K562 (cell line): ENCODE results near the gene CCDC9. TPM values are rescaled to one million over a fixed set of nuclear protein-coding genes. Genes with fewer than 3 reads are reported as not detected.

ENCODE experiments used
- ADNP ChIP-seq: fragments of 200-800 bp; sonication (Bioruptor generic); IDR thresholded peaks from 2 replicates; pipeline ENCODE4 v1.6.1; 2016; ENCODE audit warnings: missing genetic modification characterization, missing compliant biosample characterization
- BDP1 ChIP-seq: IDR thresholded peaks from 3 replicates; pipeline ENCODE4 v1.6.1; 2011; ENCODE audit not compliant: insufficient read length, insufficient read depth
- CAMTA2 ChIP-seq: fragments of 250-450 bp; sonication (Bioruptor Pico); conservative IDR thresholded peaks from 2 replicates; pipeline ENCODE4 v1.5.1; 2022
- CC2D1A ChIP-seq: fragments of 450-650 bp; IDR thresholded peaks from 2 replicates; pipeline ENCODE4 v1.6.1; 2017; ENCODE audit warnings: mild to moderate bottlenecking
- E2F8 ChIP-seq: fragments of 450-650 bp; IDR thresholded peaks from 2 replicates; pipeline ENCODE4 v1.7.1; 2018; ENCODE audit warnings: mild to moderate bottlenecking, low read depth; ENCODE audit not compliant: partially characterized antibody
- ESRRA ChIP-seq: fragments of 450-650 bp; IDR thresholded peaks from 2 replicates; pipeline ENCODE4 v1.6.1; 2014; ENCODE audit warnings: low read depth, mild to moderate bottlenecking, moderate library complexity, borderline replicate concordance
- ESRRB ChIP-seq: fragments of 250-450 bp; sonication (Bioruptor Pico); IDR thresholded peaks from 2 replicates; pipeline ENCODE4 v1.5.0; 2020; ENCODE audit warnings: mild to moderate bottlenecking, moderate library complexity, borderline replicate concordance
- HMGXB4 ChIP-seq: sonication (generic); formaldehyde crosslinking; IDR thresholded peaks from 2 replicates; pipeline ENCODE4 v1.8.1; 2023; ENCODE audit warnings: mild to moderate bottlenecking, missing genetic modification reagents
- MAZ ChIP-seq, 2 experiments: fragments of 450-650 bp in 1 of 2; sonication (generic) in 1 of 2; formaldehyde crosslinking; IDR thresholded peaks in 1 of 2; conservative IDR thresholded peaks in 1 of 2; 2 replicates each; pipeline versions ENCODE4 v1.4.0 to v1.5.0; 2020; ENCODE audit warnings: mild to moderate bottlenecking in 1 of 2, missing genetic modification reagents in 1 of 2
- MCM2 ChIP-seq: fragments of 450-650 bp; IDR thresholded peaks from 2 replicates; pipeline ENCODE4 v1.6.1; 2017; ENCODE audit warnings: low read depth, mild to moderate bottlenecking
- RAD21 ChIP-seq, 2 experiments: fragments of 250-450 bp in 1 of 2; fragments of 450-650 bp in 1 of 2; sonication (Bioruptor Pico) in 1 of 2; formaldehyde crosslinking in 1 of 2; IDR thresholded peaks in 1 of 2; conservative IDR thresholded peaks in 1 of 2; 2 replicates each; pipeline versions ENCODE4 v1.4.0 to v1.8.0; 2020 to 2022; ENCODE audit warnings: mild to moderate bottlenecking in 2 of 2, moderate library complexity in 1 of 2
- TBL1XR1 ChIP-seq, 2 experiments: IDR thresholded peaks; 2 replicates each; pipeline ENCODE4 v1.6.1; 2012; ENCODE audit warnings: improper control_type of control experiment in 2 of 2, low read length in 2 of 2, mild to moderate bottlenecking in 1 of 2
- VEZF1 ChIP-seq: fragments of 200-800 bp; sonication (Bioruptor generic); IDR thresholded peaks from 2 replicates; pipeline ENCODE4 v1.6.1; 2017; ENCODE audit warnings: missing genetic modification characterization, missing compliant biosample characterization
- ZEB2 ChIP-seq: fragments of 450-650 bp; IDR thresholded peaks from 2 replicates; pipeline ENCODE4 v1.6.1; 2016
- ZNF12 ChIP-seq: sonication (generic); formaldehyde crosslinking; IDR thresholded peaks from 2 replicates; pipeline ENCODE4 v1.4.0; 2020; ENCODE audit warnings: mild to moderate bottlenecking, missing genetic modification reagents
- ZNF644 ChIP-seq: fragments of 200-800 bp; sonication (Bioruptor generic); IDR thresholded peaks from 2 replicates; pipeline ENCODE4 v1.6.1; 2016; ENCODE audit warnings: low read depth, missing genetic modification characterization, missing compliant biosample characterization
- ZNF696 ChIP-seq: fragments of 250-450 bp; sonication (Bioruptor Pico); conservative IDR thresholded peaks from 2 replicates; pipeline ENCODE4 v1.4.0; 2020; ENCODE audit warnings: mild to moderate bottlenecking, moderate library complexity
- ZNF75A ChIP-seq: fragments of 450-650 bp; formaldehyde crosslinking; IDR thresholded peaks from 2 replicates; pipeline ENCODE4 v1.4.0; 2020; ENCODE audit warnings: mild to moderate bottlenecking
- ZNF76 ChIP-seq: fragments of 250-450 bp; sonication (Bioruptor Pico); IDR thresholded peaks from 2 replicates; pipeline ENCODE4 v1.4.0; 2020; ENCODE audit warnings: mild to moderate bottlenecking, moderate library complexity, borderline replicate concordance
- polyA plus RNA-seq, 8 experiments: library from polyadenylated mRNA; depleted of rRNA in 4 of 8; stranded (reverse) in 5 of 8; unstranded in 3 of 8; fragments of >200 nt; fragmentation: Nextera tagmentation in 2 of 8; fragmentation: Illumina TruSeq in 1 of 8; extraction: Ambion mirVana in 2 of 8; extraction: Trizol in 1 of 8; gene quantifications; 2 replicates each; pipeline versions ENCODE4 v1.2.1 to v1.2.3, GENCODE V29; 2011 to 2014; ENCODE audit warnings: inconsistent platforms in 1 of 8, missing spikeins in 1 of 8
- total RNA-seq, 7 experiments: library from RNA; depleted of rRNA in 6 of 7; stranded (reverse); fragments of >200 nt in 6 of 7; fragmentation: Illumina TruSeq in 2 of 7; extraction: Trizol in 2 of 7; gene quantifications; 2 replicates each; pipeline versions ENCODE4 v1.2.1 to v1.2.3, GENCODE V29; 2011 to 2021; ENCODE audit warnings: low replicate concordance in 1 of 7
- TF ChIP-seq, protein P1 (sequence below), 3 experiments: IDR thresholded peaks in 2 of 3; conservative IDR thresholded peaks in 1 of 3; 2 replicates each; pipeline ENCODE4 v1.5.1; 2011 to 2012; ENCODE audit warnings: low read length in 3 of 3, mild to moderate bottlenecking in 3 of 3, control low read depth in 2 of 3, improper control_type of control experiment in 1 of 3, inconsistent platforms in 1 of 3, low read depth in 1 of 3, mixed read lengths in 1 of 3, moderate library complexity in 1 of 3; ENCODE audit not compliant: insufficient read depth in 2 of 3

The CCDC9 gene
- total and polyA plus RNA-seq, 9 of the 15 experiments (the other 6 are each of a cell fraction or from before 2014, with no cell fraction given), result 0.23 to 38.6 (median 8.4) TPM

GRCh38 chr19:47309608-47310007 is 53.3 kb downstream of the CCDC9 start, which contains the start of gene C5AR1 (continued):
- TF ChIP-seq TBL1XR1 (IDR thresholded peaks at IDR 0.05; ENCODE audit: low read length in 2 of 2) (no peak), ESRRA (peak; percentile 28; the same call in 1 of the 2 replicates), CAMTA2 (CRISPR knock-in tag) (no peak), E2F8 (no peak), ZEB2 (no peak), ZNF76 (CRISPR knock-in tag) (no peak), ZNF75A (CRISPR knock-in tag) (no peak), ZNF644 (no peak), MAZ (CRISPR knock-in tag; conservative IDR thresholded peaks at IDR 0.05 in 1 of 2, IDR thresholded peaks at IDR 0.05 in 1 of 2) (0 out of 4 replicates have a peak, but pooled peaks of 1 of the 2 experiments have one; percentile 26), CC2D1A (0 out of 2 replicates have a peak, but pooled peaks have one; percentile 20), ZNF696 (no peak), RAD21 (CRISPR knock-in tag; conservative IDR thresholded peaks at IDR 0.05 in 1 of 2, IDR thresholded peaks at IDR 0.05 in 1 of 2) (peak; percentile 39 to 71), ESRRB (CRISPR knock-in tag) (no peak), VEZF1 (CRISPR knock-in tag) (peak; percentile 55; the same call in 1 of the 2 replicates), ZNF12 (CRISPR knock-in tag) (no peak), HMGXB4 (CRISPR knock-in tag) (no peak), BDP1 (no peak), MCM2 (no peak), ADNP (tag) (no peak)
- TF ChIP-seq, protein P1, sequence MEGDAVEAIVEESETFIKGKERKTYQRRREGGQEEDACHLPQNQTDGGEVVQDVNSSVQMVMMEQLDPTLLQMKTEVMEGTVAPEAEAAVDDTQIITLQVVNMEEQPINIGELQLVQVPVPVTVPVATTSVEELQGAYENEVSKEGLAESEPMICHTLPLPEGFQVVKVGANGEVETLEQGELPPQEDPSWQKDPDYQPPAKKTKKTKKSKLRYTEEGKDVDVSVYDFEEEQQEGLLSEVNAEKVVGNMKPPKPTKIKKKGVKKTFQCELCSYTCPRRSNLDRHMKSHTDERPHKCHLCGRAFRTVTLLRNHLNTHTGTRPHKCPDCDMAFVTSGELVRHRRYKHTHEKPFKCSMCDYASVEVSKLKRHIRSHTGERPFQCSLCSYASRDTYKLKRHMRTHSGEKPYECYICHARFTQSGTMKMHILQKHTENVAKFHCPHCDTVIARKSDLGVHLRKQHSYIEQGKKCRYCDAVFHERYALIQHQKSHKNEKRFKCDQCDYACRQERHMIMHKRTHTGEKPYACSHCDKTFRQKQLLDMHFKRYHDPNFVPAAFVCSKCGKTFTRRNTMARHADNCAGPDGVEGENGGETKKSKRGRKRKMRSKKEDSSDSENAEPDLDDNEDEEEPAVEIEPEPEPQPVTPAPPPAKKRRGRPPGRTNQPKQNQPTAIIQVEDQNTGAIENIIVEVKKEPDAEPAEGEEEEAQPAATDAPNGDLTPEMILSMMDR (IDR thresholded peaks at IDR 0.05 in 2 of 3, conservative IDR thresholded peaks at IDR 0.05 in 1 of 3; ENCODE audit: insufficient read depth in 2 of 3, low read depth in 1 of 3, low read length in 3 of 3), result peak; percentile 27 to 55 (median 39); a peak in 3 of 6 replicates
